ENCODE data around the gene FAM131C. TPM values are rescaled to one million over a fixed set of nuclear protein-coding genes. Genes with fewer than 3 reads are reported as not detected.

The FAM131C gene
- total RNA-seq, 1 donor from 2014 or later, result 1.9 TPM

DNA sequence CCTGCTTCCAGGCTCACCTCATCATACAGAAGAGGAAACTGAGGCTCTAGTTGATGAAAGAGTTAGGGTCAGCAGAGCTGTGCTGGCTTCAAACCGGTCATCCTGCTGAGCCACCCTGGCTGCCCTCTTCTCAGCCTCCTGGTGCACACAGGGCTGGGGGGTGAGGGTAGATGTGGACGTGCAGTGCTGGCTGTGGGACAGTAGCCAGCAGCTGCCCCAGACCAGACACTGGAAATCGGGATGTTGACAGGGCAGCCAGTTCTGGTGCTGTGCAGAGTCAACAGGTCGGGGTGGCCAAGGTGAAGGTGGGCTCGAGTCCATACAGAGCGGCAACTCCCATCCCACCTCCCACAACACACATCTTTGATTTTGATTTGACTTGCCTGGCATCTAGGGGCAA lies 53.1 kb downstream of the FAM131C start:
- Mint-ChIP-seq H3K27ac (no peak overlapping the region), H3K4me3 (no peak overlapping the region)
- TF ChIP-seq, protein P1, sequence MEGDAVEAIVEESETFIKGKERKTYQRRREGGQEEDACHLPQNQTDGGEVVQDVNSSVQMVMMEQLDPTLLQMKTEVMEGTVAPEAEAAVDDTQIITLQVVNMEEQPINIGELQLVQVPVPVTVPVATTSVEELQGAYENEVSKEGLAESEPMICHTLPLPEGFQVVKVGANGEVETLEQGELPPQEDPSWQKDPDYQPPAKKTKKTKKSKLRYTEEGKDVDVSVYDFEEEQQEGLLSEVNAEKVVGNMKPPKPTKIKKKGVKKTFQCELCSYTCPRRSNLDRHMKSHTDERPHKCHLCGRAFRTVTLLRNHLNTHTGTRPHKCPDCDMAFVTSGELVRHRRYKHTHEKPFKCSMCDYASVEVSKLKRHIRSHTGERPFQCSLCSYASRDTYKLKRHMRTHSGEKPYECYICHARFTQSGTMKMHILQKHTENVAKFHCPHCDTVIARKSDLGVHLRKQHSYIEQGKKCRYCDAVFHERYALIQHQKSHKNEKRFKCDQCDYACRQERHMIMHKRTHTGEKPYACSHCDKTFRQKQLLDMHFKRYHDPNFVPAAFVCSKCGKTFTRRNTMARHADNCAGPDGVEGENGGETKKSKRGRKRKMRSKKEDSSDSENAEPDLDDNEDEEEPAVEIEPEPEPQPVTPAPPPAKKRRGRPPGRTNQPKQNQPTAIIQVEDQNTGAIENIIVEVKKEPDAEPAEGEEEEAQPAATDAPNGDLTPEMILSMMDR (IDR thresholded peaks at IDR 0.05; ENCODE audit: unreplicated experiment), result no peak

DNA sequence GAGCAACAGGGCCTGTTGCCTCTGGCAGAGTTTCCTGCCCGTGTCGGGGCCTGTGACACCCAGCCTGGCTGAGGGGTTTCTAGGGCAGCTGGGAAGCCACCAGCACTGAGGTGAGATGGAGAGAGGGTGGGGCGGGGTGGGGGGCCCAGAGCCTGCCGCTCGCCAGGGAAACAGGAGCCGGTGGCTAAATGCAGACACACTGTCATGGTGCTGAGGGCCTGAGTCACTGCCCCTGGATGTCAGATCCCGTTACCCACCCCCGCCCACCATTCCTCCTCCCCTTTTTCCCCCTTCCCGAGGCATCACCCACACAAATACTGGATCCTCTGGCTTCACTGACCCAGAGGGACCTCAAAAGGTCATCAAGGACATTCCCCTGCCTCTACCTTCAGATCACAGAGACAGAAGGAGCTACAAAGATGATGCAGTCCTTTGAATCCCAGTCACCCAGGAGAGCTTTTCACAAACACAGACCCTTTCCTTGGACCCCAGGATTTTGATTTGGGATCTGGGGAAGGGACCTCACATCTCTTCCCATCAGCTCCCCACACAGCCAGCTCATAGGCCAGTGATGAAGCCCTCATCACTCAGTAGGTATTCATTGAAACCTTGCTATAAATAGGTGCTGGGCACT lies 53.7 kb downstream of the FAM131C start:
- H3K27ac Mint-ChIP-seq, result peak overlapping the region; percentile 77
- H3K4me3 Mint-ChIP-seq, result no peak overlapping the region
- DNase-seq (ENCODE audit: low spot score in 2 of 2, unreplicated experiment in 2 of 2), result no peak
- no peaks in the 10 kb centered on the region for H3K36me3 Mint-ChIP-seq
- peaks cover 6% of the 10 kb centered on the region for H3K27me3 Mint-ChIP-seq (ENCODE audit: low read depth)
- H3K9me3 Mint-ChIP-seq, result no peaks in the 10 kb centered on the region
- TF ChIP-seq, protein P1 (IDR thresholded peaks at IDR 0.05; ENCODE audit: unreplicated experiment), result no peak
- H3K4me1 Mint-ChIP-seq, result peaks cover 41% of the 10 kb centered on the region

More for the DNA sequence above, 53.1 kb downstream of the FAM131C start:
- Mint-ChIP-seq H3K27me3 (ENCODE audit: low read depth) (peaks cover 6% of the 10 kb centered on the region), H3K36me3 (no peaks in the 10 kb centered on the region), H3K4me1 (peaks cover 36% of the 10 kb centered on the region), H3K9me3 (no peaks in the 10 kb centered on the region)
- no peak for DNase-seq (ENCODE audit: low spot score in 2 of 2, unreplicated experiment in 2 of 2)

DNA sequence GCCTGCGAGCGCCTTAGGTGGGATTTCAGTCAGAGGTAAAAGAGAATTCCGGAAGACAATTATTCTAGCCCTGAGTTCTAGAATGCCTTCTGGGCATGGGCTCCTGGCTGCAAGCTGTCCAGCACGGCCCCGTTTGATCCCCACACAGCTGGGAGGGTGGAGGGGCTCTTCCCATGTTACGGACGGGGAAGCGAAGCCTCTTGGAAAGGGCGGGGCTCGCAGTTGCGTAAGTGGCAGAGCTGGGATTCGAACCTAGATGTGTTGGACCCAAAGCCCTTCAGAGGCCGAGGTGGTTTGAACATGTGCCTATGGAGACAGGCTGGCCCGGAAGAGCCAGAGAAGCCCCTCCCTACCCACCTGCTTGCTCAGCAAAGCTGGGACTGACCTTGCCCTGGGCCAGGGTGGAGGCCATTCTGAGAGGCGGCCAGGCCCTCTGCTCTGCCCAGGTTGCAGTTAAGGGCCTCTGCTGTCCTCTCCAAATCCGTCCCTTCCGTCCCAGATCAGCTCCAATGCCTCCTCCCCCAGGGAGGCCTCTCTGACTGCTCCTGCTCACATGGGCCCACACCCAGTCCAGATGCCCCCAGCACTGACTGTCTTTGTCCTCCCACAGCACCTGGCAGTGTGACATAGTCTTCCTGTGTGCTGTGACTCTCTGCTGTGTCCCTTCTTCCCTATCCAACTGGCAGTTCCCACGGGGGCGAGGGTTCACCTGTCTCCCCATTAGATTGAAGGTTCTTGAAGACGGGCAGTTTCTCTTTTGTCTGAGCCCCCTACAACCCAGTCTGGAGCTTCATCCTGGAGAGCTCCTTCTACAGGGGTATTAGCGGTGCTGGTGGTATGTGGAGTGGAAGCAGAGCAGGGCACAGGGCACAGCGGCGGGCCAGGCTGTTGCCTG lies 54.5 kb downstream of the FAM131C start:
- Mint-ChIP-seq H3K36me3 (no peaks in the 10 kb centered on the region), H3K4me1 (peaks cover 48% of the 10 kb centered on the region), H3K27me3 (ENCODE audit: low read depth) (peaks cover 6% of the 10 kb centered on the region), H3K27ac (peak overlapping the region; percentile 93), H3K4me3 (no peak overlapping the region), H3K9me3 (no peaks in the 10 kb centered on the region)
- no peak for DNase-seq (ENCODE audit: low spot score in 2 of 2, unreplicated experiment in 2 of 2)
- TF ChIP-seq, protein P1 (IDR thresholded peaks at IDR 0.05; ENCODE audit: unreplicated experiment), result no peak

- Mint-ChIP-seq H3K27ac (peak overlapping the region; percentile 93), H3K9me3 (no peaks in the 10 kb centered on the region), H3K36me3 (no peaks in the 10 kb centered on the region), H3K4me3 (peak overlapping the region; percentile 11), H3K27me3 (ENCODE audit: low read depth) (peaks cover 6% of the 10 kb centered on the region), H3K4me1 (peaks cover 55% of the 10 kb centered on the region)
- TF ChIP-seq, protein P1 (IDR thresholded peaks at IDR 0.05; ENCODE audit: unreplicated experiment), result no peak
- no peak for DNase-seq (ENCODE audit: low spot score in 2 of 2, unreplicated experiment in 2 of 2)
Observed at GRCh38 chr1:16018308-16018707, 55.1 kb downstream of the FAM131C start.

- Mint-ChIP-seq H3K27me3 (ENCODE audit: low read depth) (peaks cover 6% of the 10 kb centered on the region), H3K27ac (peak within 1 kb of the TSS; percentile 93), H3K36me3 (no peaks in the 10 kb centered on the region), H3K4me3 (peak within 1 kb of the TSS; percentile 26), H3K9me3 (no peaks in the 10 kb centered on the region), H3K4me1 (peaks cover 55% of the 10 kb centered on the region)
- TF ChIP-seq, protein P1 (IDR thresholded peaks at IDR 0.05; ENCODE audit: unreplicated experiment), result no peak
- peak; percentile 54 to 76 for DNase-seq (ENCODE audit: low spot score in 2 of 2, unreplicated experiment in 2 of 2)
Observed at GRCh38 chr1:16017461-16018303, 55.8 kb downstream of the FAM131C start, which contains the start of gene HSPB7. Gene HSPB7, minus strand, starts transcription at chr1:16018043. Its CDS starts 80 bp downstream, at chr1:16017963.

Data from mesothelial cell of epicardium (in vitro differentiated cells).